Measurements from ENCODE around the gene SLC25A46.
"Not testable (repeated sequence)": the region's sequence is repeated elsewhere in the genome, so short reads cannot be mapped to it uniquely, and the experiment has no call there.

Gene SLC25A46

DNA sequence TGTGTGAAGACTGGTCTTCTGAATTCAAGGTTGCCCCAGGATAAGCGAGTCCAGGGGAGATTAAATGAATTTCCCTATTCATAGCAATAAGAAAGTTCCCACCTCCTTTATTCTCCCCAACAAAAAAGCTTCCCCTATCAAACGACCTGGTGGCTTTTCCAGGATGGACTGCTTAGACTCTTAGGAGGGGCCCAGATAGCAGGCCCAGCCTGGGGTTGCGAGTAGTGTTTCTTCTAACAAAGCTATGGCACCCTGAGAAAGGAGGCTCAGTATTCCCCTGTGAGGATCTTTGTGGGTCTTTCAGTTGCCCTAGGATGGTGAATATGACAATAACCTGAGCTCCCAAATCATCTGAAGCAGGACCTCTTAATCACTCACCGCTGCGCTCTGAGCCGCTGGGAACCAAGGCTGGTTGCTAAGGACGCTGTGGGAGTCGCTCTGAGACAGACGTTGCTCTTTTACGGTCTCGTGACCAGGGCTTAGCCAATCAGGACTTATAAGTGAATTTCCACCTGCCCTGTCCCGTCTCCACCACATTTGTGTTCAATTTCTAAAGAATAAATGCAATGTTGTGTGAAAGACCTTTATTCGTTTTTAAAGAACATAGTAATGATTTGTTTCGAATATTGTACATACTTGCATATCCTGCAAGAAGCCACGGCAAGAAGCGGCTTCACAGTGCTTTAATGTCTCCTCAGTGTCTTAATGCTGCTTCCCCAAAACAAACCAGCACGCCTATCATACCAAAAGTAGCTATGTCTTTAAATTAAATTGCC lies 12.4 kb upstream of the SLC25A46 start, which contains the start of gene TMEM232:
TSS of gene TMEM232 (minus strand) at position 423 of the 776 bp plus-strand sequence. CDS start 59,319 bp downstream, outside the sequence.
- Histone ChIP-seq H3K36me3 (no peaks in the 10 kb centered on the region), H3K27ac (no peak within 1 kb of the TSS), H3K9me3 (0 out of 2 replicates have a peak, but pooled peaks cover 5% of the 10 kb centered on the region), H3K4me3 (no peak within 1 kb of the TSS), H4K20me1 (no peaks in the 10 kb centered on the region), H3K27me3 (no peaks in the 10 kb centered on the region), H3K4me1 (no peaks in the 10 kb centered on the region), H3K4me2 (no peak within 1 kb of the TSS), H3K9ac (no peak within 1 kb of the TSS)
- no peak for TF ChIP-seq Cebpa-rat (IDR thresholded peaks at IDR 0.05)

DNA sequence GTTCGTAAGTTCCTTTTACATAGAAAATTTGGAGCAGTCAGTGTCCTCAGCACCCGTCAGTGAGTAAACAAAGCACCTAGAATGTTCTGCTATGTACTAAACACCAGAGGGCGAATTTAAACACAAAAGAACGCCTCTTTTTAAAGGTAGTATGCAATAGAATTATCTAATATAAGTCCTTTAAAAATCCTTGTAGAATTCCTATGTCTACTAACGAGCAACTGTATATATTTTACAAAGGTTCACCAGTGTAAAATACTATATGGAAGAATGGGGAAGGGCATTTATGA lies 11.8 kb upstream of the SLC25A46 start:
- Histone ChIP-seq H3K4me2 (no peak overlapping the region), H3K4me1 (no peaks in the 10 kb centered on the region), H3K27me3 (no peaks in the 10 kb centered on the region), H3K27ac (no peak overlapping the region), H3K4me3 (no peak overlapping the region), H3K9ac (no peak overlapping the region), H3K36me3 (no peaks in the 10 kb centered on the region), H3K9me3 (peaks cover 10% of the 10 kb centered on the region; the same call in 1 of the 2 replicates), H4K20me1 (no peaks in the 10 kb centered on the region)
- TF ChIP-seq Cebpa-rat (IDR thresholded peaks at IDR 0.05): no peak

DNA sequence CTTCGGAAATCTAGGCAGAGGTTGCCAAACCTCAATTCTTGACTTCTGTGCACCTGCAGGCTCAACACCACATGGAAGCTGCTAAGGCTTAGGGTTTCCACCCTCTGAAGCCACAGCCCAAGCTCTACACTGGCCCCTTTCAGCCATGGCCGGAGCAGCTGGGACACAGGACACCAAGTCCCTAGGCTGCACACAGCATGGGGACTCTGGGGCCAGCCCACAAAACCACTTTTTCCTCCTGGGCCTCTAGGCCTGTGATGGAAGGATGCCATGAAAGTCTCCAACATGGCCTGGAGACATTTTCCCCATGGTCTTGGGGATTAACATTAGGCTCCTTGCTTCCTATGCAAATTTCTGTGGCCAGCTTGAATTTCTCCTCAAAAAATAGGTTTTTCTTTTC lies 7.3 kb upstream of the SLC25A46 start:
- not testable (repeated sequence) for H3K27ac ChIP-seq, H4K20me1 ChIP-seq, H3K4me1 ChIP-seq, H3K36me3 ChIP-seq, H3K4me2 ChIP-seq, H3K9ac ChIP-seq, H3K4me3 ChIP-seq, H3K9me3 ChIP-seq, H3K27me3 ChIP-seq

DNA sequence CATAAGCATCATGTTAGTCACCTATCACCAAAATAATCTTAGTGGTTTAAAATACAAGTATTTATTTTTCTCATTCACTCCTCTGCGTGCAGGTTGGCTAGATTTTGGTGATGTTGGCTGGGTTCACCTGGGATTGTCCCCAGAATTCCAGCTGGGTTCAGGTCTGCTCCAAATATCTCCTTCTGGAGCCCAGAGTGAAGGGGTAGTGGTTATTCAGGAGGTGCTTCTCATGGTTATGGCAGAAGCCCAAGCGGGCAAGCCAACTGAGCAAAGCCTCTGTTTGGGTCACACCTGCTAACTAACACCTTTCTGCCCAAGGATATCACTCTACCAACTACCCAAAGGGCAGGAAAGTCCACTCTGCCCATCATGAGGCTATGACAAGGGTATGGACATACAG lies 4.7 kb upstream of the SLC25A46 start:
- no peaks in the 10 kb centered on the region for H4K20me1 ChIP-seq
- H3K9ac ChIP-seq: no peak overlapping the region
- peaks cover 5% of the 10 kb centered on the region; the same call in 1 of the 2 replicates for H3K4me1 ChIP-seq
- no peaks in the 10 kb centered on the region for H3K36me3 ChIP-seq
- H3K4me3 ChIP-seq: no peak overlapping the region
- TF ChIP-seq Cebpa-rat (IDR thresholded peaks at IDR 0.05): no peak
- H3K9me3 ChIP-seq: peaks cover 10% of the 10 kb centered on the region; the same call in 1 of the 2 replicates
- H3K4me2 ChIP-seq: no peak overlapping the region
- H3K27ac ChIP-seq: no peak overlapping the region
- no peaks in the 10 kb centered on the region for H3K27me3 ChIP-seq

DNA sequence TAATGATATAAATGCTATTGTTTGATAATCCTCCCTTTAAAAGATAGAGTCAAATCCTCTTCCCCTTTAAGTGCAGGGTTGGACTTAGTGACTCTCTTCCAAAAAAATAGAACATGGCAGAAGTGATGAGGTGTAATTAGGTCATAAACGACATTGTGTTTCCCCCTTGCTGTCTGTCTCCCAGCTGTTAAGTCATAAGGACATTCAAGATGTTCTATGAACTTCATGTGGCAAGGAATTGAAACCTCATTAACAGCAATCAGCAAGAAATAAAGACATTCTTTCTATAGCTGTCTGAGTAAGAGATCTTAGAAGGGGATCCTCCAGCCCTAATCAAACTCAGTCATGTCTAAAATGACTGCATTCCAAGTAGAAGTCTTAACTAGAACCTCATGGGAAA lies 3.3 kb upstream of the SLC25A46 start:
- Histone ChIP-seq H3K27me3 (no peaks in the 10 kb centered on the region), H3K4me1 (peaks cover 15% of the 10 kb centered on the region), H3K9ac (no peak overlapping the region), H3K27ac (no peak overlapping the region), H4K20me1 (no peaks in the 10 kb centered on the region), H3K4me3 (no peak overlapping the region), H3K4me2 (no peak overlapping the region), H3K36me3 (no peaks in the 10 kb centered on the region), H3K9me3 (peaks cover 10% of the 10 kb centered on the region; the same call in 1 of the 2 replicates)
- no peak for TF ChIP-seq Cebpa-rat (IDR thresholded peaks at IDR 0.05)

DNA sequence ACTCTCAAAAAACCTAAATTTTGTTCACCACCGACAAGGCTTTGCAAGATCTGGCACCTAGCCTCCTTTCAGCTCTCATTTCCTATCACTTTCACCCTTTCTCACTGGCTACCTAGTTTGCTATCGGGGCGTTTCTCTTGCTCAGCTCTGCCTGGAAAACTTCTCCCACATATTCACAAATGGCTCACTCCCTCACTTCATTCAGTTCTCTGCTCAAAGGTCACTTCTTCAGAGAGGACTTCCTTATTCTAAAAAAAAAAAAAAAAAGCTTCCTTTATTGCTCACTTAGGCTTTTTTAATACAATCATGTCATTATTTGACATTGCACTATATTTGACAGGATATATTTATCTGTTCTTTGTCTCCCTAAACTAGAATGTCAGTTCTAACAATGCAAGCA lies 2.1 kb upstream of the SLC25A46 start:
- Histone ChIP-seq H3K27ac (no peak overlapping the region), H3K36me3 (no peaks in the 10 kb centered on the region), H3K9ac (no peak overlapping the region), H3K4me1 (peaks cover 27% of the 10 kb centered on the region), H3K27me3 (no peaks in the 10 kb centered on the region), H3K9me3 (peaks cover 1% of the 10 kb centered on the region; the same call in 1 of the 2 replicates), H3K4me2 (no peak overlapping the region), H4K20me1 (no peaks in the 10 kb centered on the region; the same call in 1 of the 2 replicates), H3K4me3 (no peak overlapping the region)
- TF ChIP-seq Cebpa-rat (IDR thresholded peaks at IDR 0.05): no peak

DNA sequence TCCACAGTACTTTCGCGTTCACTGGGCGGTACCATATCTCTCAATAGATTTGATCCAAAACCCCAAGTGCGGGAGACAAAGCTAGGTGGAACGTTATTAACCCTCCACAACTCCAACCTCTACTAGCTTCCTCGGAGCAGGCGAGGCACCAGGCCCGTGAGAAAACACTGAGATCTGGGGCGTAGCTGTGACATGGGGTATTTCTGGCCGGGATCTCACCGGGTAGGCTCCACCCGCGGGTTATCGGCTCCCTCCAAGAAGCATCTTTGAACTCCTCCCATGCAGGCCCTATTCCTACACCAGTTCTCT lies 350 bp upstream of the SLC25A46 start:
- Histone ChIP-seq H3K9me3 (no peaks in the 10 kb centered on the region), H3K4me2 (peak overlapping the region; percentile 75), H3K9ac (peak overlapping the region; percentile 88), H3K36me3 (no peaks in the 10 kb centered on the region), H3K4me3 (peak overlapping the region; percentile 92), H3K4me1 (peaks cover 27% of the 10 kb centered on the region), H3K27me3 (no peaks in the 10 kb centered on the region), H3K27ac (no peak overlapping the region; the same call in 1 of the 2 replicates), H4K20me1 (no peaks in the 10 kb centered on the region; the same call in 1 of the 2 replicates)
- TF ChIP-seq Cebpa-rat (IDR thresholded peaks at IDR 0.05): no peak

DNA sequence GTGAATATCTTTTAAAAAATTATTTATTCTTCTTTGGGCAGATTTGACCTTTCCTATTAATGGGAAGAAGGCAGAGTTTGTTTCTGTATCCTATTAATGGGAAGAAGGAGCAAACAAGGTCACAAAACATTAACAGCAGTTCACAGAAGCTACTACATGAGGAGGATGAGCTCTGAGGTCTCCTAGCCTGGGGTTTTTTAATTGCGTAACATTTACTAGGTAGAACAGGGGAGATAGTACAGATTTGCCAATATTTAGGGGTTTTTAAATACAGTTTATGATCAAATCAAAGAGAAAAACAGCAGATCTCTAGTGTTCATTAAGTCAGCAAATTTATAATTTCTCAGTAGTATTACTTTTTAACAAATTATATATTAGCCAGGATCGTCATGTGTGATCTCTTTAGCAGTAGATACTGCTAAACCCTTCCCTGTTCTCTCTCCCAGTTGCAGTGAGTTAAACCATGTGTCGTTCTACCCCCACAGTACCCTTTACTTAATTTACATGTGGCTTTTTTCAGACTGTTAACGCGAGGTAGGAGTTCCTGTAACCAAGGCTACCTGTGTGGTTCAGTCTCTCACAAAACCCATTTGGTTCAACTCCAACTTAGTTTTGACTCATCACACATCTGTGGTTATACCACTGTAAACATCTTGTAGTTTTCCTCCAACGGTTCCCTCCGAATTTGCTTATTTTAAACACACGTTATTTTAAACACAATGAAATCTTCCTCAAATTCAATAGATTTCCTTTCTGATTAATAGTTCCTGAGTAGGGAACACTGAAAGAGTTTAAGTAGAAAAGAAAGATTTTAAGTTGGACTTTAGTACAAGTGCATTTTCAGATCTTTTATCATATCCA lies 13.3 kb downstream of the SLC25A46 start:
- no peaks in the 10 kb centered on the region for H3K9me3 ChIP-seq
- no peak overlapping the region for H3K4me3 ChIP-seq
- H3K4me2 ChIP-seq: no peak overlapping the region
- H3K36me3 ChIP-seq: peaks cover 64% of the 10 kb centered on the region
- no peak overlapping the region for H3K27ac ChIP-seq
- no peaks in the 10 kb centered on the region for H3K4me1 ChIP-seq
- no peak overlapping the region for H3K9ac ChIP-seq
- no peak; the same call in 1 of the 2 replicates for TF ChIP-seq Cebpa-rat (IDR thresholded peaks at IDR 0.05)
- H4K20me1 ChIP-seq: no peaks in the 10 kb centered on the region
- no peaks in the 10 kb centered on the region for H3K27me3 ChIP-seq

DNA sequence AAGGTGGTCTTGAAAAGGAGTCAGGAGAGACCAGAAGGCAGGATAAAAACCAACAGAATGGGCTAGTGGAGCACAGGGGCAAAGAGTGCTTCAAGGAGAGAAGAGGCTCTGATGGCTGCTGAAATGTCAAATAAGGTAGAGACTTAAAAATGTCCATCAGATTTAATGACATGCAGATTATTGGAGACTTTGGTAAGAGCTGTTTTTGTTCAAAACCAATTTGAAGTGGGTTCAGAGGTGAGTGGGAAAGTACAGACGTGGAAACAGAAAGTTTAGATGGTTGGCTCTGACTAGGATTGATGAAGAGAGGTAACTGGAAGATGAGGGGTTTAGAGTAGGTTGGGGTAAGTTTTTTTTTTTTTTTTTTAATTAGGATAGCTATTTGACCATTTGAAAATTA lies 14.1 kb downstream of the SLC25A46 start:
- Histone ChIP-seq H3K9me3 (no peaks in the 10 kb centered on the region), H3K4me2 (no peak overlapping the region), H3K27ac (no peak overlapping the region), H3K27me3 (no peaks in the 10 kb centered on the region), H3K9ac (no peak overlapping the region), H3K36me3 (peaks cover 61% of the 10 kb centered on the region), H3K4me1 (no peaks in the 10 kb centered on the region), H3K4me3 (no peak overlapping the region), H4K20me1 (no peaks in the 10 kb centered on the region)
- no peak for TF ChIP-seq Cebpa-rat (IDR thresholded peaks at IDR 0.05)

DNA sequence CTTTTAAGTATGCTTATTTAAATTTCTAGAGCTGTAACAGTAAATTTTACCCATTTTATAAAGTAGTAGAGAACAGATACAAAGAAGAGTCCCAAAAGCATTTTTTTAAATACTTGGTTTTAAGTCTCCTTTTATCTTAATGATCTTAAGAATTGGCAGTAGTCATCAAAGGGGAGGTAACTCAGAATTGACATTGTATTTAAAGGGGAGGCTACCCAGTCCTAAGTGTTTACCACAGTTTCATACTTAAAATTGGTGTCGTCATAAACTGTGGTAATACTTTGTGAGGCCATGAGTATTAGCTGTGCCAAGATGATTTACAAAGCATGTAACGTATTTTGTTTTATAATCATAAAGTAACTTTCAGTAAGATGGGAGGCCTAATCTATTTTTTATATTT lies 14.8 kb downstream of the SLC25A46 start:
- H3K27ac ChIP-seq: no peak overlapping the region
- H3K36me3 ChIP-seq: peaks cover 59% of the 10 kb centered on the region
- no peak overlapping the region for H3K4me2 ChIP-seq
- H3K27me3 ChIP-seq: no peaks in the 10 kb centered on the region
- no peaks in the 10 kb centered on the region for H3K9me3 ChIP-seq
- no peak for TF ChIP-seq Cebpa-rat (IDR thresholded peaks at IDR 0.05)
- H3K4me1 ChIP-seq: no peaks in the 10 kb centered on the region
- no peak overlapping the region for H3K4me3 ChIP-seq
- no peak overlapping the region for H3K9ac ChIP-seq
- no peaks in the 10 kb centered on the region for H4K20me1 ChIP-seq

All from BLaER1 (cell line).